Neural cell (in vitro differentiated cells): ENCODE data around the gene TIMM17A. TPM values are rescaled to one million over a fixed set of nuclear protein-coding genes. Genes with fewer than 3 reads are reported as not detected.

ENCODE experiments used
- H2AFZ ChIP-seq: fragments of 200-600, 300-800 bp; sonication (generic), shearing (Covaris generic); 2 replicates; pipeline ENCODE4 v1.6.0; 2014; ENCODE audit warnings: low read depth, mild to moderate bottlenecking, antibody characterized with exemption, low read length, moderate library complexity
- H3F3A ChIP-seq: fragments of 200-600 bp; shearing (Covaris generic); 2 replicates; pipeline ENCODE4 v1.6.1; 2016; ENCODE audit warnings: mild to moderate bottlenecking, moderate library complexity, mixed read lengths, antibody characterized with exemption, low read length; ENCODE audit not compliant: insufficient read depth, poor library complexity, severe bottlenecking
- H3K27ac ChIP-seq: fragments of 200-600, 300-800 bp; sonication (generic), shearing (Covaris generic); 2 replicates; pipeline ENCODE4 v1.5.1; 2014; ENCODE audit warnings: mild to moderate bottlenecking, low read length, moderate library complexity
- H3K27me3 ChIP-seq: fragments of 300-800, 200-600 bp; sonication (generic), shearing (Covaris generic); 2 replicates; pipeline ENCODE4 v1.6.0; 2014; ENCODE audit warnings: mild to moderate bottlenecking, low read depth, low read length, moderate library complexity; ENCODE audit not compliant: insufficient read depth
- H3K36me3 ChIP-seq: fragments of 300-800, 200-600 bp; sonication (generic), shearing (Covaris generic); 2 replicates; pipeline ENCODE4 v1.5.1; 2014; ENCODE audit warnings: mild to moderate bottlenecking, antibody characterized with exemption, low read length, moderate library complexity; ENCODE audit not compliant: insufficient read depth
- H3K4me2 ChIP-seq: fragments of 300-800, 200-600 bp; sonication (generic), shearing (Covaris generic); 2 replicates; pipeline ENCODE4 v1.6.0; 2014; ENCODE audit warnings: mild to moderate bottlenecking, low read length
- H3K4me3 ChIP-seq: fragments of 300-800, 200-600 bp; sonication (generic), shearing (Covaris generic); 2 replicates; pipeline ENCODE4 v1.5.1; 2014; ENCODE audit warnings: mild to moderate bottlenecking, low read length, moderate library complexity
- H3K79me2 ChIP-seq: fragments of 200-600 bp; shearing (Covaris generic); replicated peaks from 2 replicates; pipeline ENCODE4 v1.6.0; 2014; ENCODE audit warnings: mild to moderate bottlenecking, low read length, moderate library complexity; ENCODE audit not compliant: insufficient read depth
- H3K9ac ChIP-seq: fragments of 300-800, 200-600 bp; sonication (generic), shearing (Covaris generic); 2 replicates; pipeline ENCODE4 v1.6.1; 2016; ENCODE audit warnings: mild to moderate bottlenecking, low read length, mixed read lengths
- H3K9me2 ChIP-seq: fragments of 200-600 bp; shearing (Covaris generic); 2 replicates; pipeline ENCODE4 v1.6.1; 2016; ENCODE audit warnings: mild to moderate bottlenecking, low read length, mixed read lengths; ENCODE audit not compliant: insufficient read depth
- H3K9me3 ChIP-seq: fragments of 200-600, 300-800 bp; sonication (generic), shearing (Covaris generic); 2 replicates; pipeline ENCODE4 v1.6.1; 2016; ENCODE audit warnings: mild to moderate bottlenecking, mixed run types, low read length, moderate library complexity, mixed read lengths
- H4K20me1 ChIP-seq: fragments of 200-600 bp; shearing (Covaris generic); 2 replicates; pipeline ENCODE4 v1.6.1; 2016; ENCODE audit warnings: mild to moderate bottlenecking, mixed run types; ENCODE audit not compliant: insufficient read depth
- CTCF ChIP-seq: fragments of 450-650 bp; IDR thresholded peaks from 2 replicates; pipeline ENCODE4 v1.5.1; 2014; ENCODE audit warnings: antibody characterized with exemption, mild to moderate bottlenecking, moderate library complexity; ENCODE audit not compliant: poor library complexity, severe bottlenecking
- EP300 ChIP-seq: fragments of 450-650 bp; conservative IDR thresholded peaks from 2 replicates; pipeline ENCODE4 v1.6.1; 2014; ENCODE audit warnings: antibody characterized with exemption, mild to moderate bottlenecking, moderate library complexity; ENCODE audit not compliant: poor library complexity, severe bottlenecking
- EZH2 ChIP-seq: fragments of 200-600, 300-800 bp; shearing (Covaris generic), sonication (generic); IDR thresholded peaks from 2 replicates; pipeline ENCODE4 v1.6.1; 2014; ENCODE audit warnings: antibody characterized with exemption, low read length, borderline replicate concordance, mild to moderate bottlenecking; ENCODE audit not compliant: insufficient read depth, poor library complexity, severe bottlenecking
- MXI1 ChIP-seq: fragments of 450-650 bp; conservative IDR thresholded peaks from 2 replicates; pipeline ENCODE4 v1.6.1; 2014; ENCODE audit warnings: antibody characterized with exemption, mild to moderate bottlenecking; ENCODE audit not compliant: poor library complexity, severe bottlenecking
- POLR2AphosphoS5 ChIP-seq: IDR thresholded peaks from 2 replicates; pipeline ENCODE4 v1.6.1; 2012
- RAD21 ChIP-seq: fragments of 450-650 bp; conservative IDR thresholded peaks from 2 replicates; pipeline ENCODE4 v1.6.1; 2014; ENCODE audit warnings: antibody characterized with exemption, mild to moderate bottlenecking, moderate library complexity
- SMC3 ChIP-seq: fragments of 450-650 bp; conservative IDR thresholded peaks from 2 replicates; pipeline ENCODE4 v1.6.1; 2014; ENCODE audit warnings: antibody characterized with exemption, mild to moderate bottlenecking, moderate library complexity; ENCODE audit not compliant: poor library complexity
- TAF1 ChIP-seq: IDR thresholded peaks from 2 replicates; pipeline ENCODE4 v1.6.1; 2012; ENCODE audit warnings: low read depth
- polyA plus RNA-seq: library from polyadenylated mRNA; depleted of rRNA; stranded (reverse); fragments of >200 nt; gene quantifications from 2 replicates; pipeline ENCODE4 v1.2.3, GENCODE V29; 2014
- TF ChIP-seq, protein P1 (sequence below): IDR thresholded peaks from 2 replicates; pipeline ENCODE4 v1.6.1; 2012; ENCODE audit warnings: borderline replicate concordance

Gene TIMM17A
- polyA plus RNA-seq, 1 donor from 2014 or later = 91.7 TPM

- TF ChIP-seq SMC3 (no peak), POLR2AphosphoS5 (no peak), EP300 (no peak), TAF1 (no peak), MXI1 (no peak), EZH2 (no peak), CTCF (no peak), RAD21 (no peak)
- TF ChIP-seq, protein P1, sequence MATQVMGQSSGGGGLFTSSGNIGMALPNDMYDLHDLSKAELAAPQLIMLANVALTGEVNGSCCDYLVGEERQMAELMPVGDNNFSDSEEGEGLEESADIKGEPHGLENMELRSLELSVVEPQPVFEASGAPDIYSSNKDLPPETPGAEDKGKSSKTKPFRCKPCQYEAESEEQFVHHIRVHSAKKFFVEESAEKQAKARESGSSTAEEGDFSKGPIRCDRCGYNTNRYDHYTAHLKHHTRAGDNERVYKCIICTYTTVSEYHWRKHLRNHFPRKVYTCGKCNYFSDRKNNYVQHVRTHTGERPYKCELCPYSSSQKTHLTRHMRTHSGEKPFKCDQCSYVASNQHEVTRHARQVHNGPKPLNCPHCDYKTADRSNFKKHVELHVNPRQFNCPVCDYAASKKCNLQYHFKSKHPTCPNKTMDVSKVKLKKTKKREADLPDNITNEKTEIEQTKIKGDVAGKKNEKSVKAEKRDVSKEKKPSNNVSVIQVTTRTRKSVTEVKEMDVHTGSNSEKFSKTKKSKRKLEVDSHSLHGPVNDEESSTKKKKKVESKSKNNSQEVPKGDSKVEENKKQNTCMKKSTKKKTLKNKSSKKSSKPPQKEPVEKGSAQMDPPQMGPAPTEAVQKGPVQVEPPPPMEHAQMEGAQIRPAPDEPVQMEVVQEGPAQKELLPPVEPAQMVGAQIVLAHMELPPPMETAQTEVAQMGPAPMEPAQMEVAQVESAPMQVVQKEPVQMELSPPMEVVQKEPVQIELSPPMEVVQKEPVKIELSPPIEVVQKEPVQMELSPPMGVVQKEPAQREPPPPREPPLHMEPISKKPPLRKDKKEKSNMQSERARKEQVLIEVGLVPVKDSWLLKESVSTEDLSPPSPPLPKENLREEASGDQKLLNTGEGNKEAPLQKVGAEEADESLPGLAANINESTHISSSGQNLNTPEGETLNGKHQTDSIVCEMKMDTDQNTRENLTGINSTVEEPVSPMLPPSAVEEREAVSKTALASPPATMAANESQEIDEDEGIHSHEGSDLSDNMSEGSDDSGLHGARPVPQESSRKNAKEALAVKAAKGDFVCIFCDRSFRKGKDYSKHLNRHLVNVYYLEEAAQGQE = no peak
- Histone ChIP-seq H3K9me2 (no peaks in the 10 kb centered on the region), H3K9ac (no peak overlapping the region), H3K4me3 (no peak overlapping the region), H2AFZ (no peak overlapping the region), H3K79me2 (no peaks in the 10 kb centered on the region), H3F3A (no peaks in the 10 kb centered on the region), H3K27me3 (no peaks in the 10 kb centered on the region), H3K9me3 (no peaks in the 10 kb centered on the region), H4K20me1 (no peaks in the 10 kb centered on the region), H3K4me2 (no peak overlapping the region), H3K27ac (no peak overlapping the region), H3K36me3 (no peaks in the 10 kb centered on the region)
Observed at GRCh38 chr1:201912832-201913231, 42.5 kb upstream of the TIMM17A start.

GRCh38 chr1:201914456-201915235 lies 40.7 kb upstream of the TIMM17A start:
- Histone ChIP-seq H3K9ac (no peak overlapping the region), H3K4me3 (no peak overlapping the region), H2AFZ (no peak overlapping the region), H3K36me3 (no peaks in the 10 kb centered on the region), H3F3A (no peaks in the 10 kb centered on the region), H3K27ac (no peak overlapping the region), H4K20me1 (no peaks in the 10 kb centered on the region), H3K27me3 (no peaks in the 10 kb centered on the region), H3K4me2 (no peak overlapping the region), H3K9me3 (no peaks in the 10 kb centered on the region), H3K79me2 (no peaks in the 10 kb centered on the region), H3K9me2 (no peaks in the 10 kb centered on the region)
- TF ChIP-seq MXI1 (no peak), RAD21 (no peak), EP300 (no peak), SMC3 (no peak), EZH2 (no peak), POLR2AphosphoS5 (no peak), CTCF (no peak), TAF1 (no peak)
- TF ChIP-seq, protein P1 = no peak
